Measurements from ENCODE around the gene RAB11B. TPM values are rescaled to one million over a fixed set of nuclear protein-coding genes. Genes with fewer than 3 reads are reported as not detected.

RAB11B gene
- total and polyA plus RNA-seq, 2 of the 13 experiments (the other 11 are each of a cell fraction or from before 2014, with no cell fraction given): 6.0 to 28.4 TPM

DNA sequence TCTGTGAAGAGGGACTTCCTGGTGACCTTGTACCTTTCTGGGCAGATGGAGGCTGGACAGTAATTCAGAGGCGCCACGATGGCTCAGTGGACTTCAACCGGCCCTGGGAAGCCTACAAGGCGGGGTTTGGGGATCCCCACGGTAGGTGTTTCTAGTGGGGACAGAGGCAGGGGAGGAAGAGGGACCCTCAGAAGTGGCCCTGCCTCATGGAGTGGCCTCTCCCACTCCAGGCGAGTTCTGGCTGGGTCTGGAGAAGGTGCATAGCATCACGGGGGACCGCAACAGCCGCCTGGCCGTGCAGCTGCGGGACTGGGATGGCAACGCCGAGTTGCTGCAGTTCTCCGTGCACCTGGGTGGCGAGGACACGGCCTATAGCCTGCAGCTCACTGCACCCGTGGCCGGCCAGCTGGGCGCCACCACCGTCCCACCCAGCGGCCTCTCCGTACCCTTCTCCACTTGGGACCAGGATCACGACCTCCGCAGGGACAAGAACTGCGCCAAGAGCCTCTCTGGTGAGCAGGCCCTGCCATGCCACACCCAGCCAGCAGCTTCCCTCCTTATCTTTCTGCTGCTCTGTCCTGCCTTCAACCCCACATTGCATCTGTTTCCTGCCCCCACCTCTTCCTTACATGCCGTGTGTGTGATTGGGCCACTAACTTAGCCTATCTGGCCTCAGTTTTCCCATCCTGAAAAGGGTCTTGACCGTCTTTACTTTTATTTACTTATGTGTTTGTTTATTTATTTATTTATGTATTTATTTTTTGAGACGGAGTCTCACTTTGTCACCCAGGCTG lies 19.0 kb upstream of the RAB11B start (continued):
- TF ChIP-seq, protein P1, sequence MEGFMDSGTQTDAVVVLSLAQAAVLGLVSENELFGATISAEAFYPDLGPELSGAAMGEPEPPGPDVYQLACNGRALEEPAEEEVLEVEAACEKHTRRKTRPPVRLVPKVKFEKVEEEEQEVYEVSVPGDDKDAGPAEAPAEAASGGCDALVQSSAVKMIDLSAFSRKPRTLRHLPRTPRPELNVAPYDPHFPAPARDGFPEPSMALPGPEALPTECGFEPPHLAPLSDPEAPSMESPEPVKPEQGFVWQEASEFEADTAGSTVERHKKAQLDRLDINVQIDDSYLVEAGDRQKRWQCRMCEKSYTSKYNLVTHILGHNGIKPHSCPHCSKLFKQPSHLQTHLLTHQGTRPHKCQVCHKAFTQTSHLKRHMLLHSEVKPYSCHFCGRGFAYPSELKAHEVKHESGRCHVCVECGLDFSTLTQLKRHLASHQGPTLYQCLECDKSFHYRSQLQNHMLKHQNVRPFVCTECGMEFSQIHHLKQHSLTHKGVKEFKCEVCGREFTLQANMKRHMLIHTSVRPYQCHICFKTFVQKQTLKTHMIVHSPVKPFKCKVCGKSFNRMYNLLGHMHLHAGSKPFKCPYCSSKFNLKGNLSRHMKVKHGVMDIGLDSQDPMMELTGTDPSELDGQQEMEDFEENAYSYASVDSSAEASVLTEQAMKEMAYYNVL (CRISPR knock-in tag; IDR thresholded peaks at IDR 0.05; ENCODE audit: borderline replicate concordance): peak; percentile 41; the same call in 1 of the 2 replicates
- no peak for TF ChIP-seq ZNF670 (CRISPR knock-in tag; IDR thresholded peaks at IDR 0.05; ENCODE audit: borderline replicate concordance)
- TF ChIP-seq NR2F6 (IDR thresholded peaks at IDR 0.05): no peak
- TF ChIP-seq NR2F6 (CRISPR knock-in tag; IDR thresholded peaks at IDR 0.05): no peak
- no peak for TF ChIP-seq SP5 (CRISPR knock-in tag; IDR thresholded peaks at IDR 0.05; ENCODE audit: borderline replicate concordance, low read depth)
- no peak for TF ChIP-seq TCF12 (IDR thresholded peaks at IDR 0.05)
- 0 out of 2 replicates have a peak, but pooled peaks have one; percentile 37 for TF ChIP-seq TCF12 (CRISPR knock-in tag; IDR thresholded peaks at IDR 0.05)
- TF ChIP-seq, protein P2, sequence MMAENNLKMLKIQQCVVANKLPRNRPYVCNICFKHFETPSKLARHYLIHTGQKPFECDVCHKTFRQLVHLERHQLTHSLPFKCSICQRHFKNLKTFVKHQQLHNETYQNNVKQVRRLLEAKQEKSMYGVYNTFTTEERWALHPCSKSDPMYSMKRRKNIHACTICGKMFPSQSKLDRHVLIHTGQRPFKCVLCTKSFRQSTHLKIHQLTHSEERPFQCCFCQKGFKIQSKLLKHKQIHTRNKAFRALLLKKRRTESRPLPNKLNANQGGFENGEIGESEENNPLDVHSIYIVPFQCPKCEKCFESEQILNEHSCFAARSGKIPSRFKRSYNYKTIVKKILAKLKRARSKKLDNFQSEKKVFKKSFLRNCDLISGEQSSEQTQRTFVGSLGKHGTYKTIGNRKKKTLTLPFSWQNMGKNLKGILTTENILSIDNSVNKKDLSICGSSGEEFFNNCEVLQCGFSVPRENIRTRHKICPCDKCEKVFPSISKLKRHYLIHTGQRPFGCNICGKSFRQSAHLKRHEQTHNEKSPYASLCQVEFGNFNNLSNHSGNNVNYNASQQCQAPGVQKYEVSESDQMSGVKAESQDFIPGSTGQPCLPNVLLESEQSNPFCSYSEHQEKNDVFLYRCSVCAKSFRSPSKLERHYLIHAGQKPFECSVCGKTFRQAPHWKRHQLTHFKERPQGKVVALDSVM (CRISPR knock-in tag; IDR thresholded peaks at IDR 0.05): peak; percentile 30; the same call in 1 of the 2 replicates
- TF ChIP-seq ATF1 (CRISPR knock-in tag; IDR thresholded peaks at IDR 0.05): no peak
- peak; percentile 68 for TF ChIP-seq ZBTB7B (CRISPR knock-in tag; IDR thresholded peaks at IDR 0.05)
- TF ChIP-seq, protein P3, sequence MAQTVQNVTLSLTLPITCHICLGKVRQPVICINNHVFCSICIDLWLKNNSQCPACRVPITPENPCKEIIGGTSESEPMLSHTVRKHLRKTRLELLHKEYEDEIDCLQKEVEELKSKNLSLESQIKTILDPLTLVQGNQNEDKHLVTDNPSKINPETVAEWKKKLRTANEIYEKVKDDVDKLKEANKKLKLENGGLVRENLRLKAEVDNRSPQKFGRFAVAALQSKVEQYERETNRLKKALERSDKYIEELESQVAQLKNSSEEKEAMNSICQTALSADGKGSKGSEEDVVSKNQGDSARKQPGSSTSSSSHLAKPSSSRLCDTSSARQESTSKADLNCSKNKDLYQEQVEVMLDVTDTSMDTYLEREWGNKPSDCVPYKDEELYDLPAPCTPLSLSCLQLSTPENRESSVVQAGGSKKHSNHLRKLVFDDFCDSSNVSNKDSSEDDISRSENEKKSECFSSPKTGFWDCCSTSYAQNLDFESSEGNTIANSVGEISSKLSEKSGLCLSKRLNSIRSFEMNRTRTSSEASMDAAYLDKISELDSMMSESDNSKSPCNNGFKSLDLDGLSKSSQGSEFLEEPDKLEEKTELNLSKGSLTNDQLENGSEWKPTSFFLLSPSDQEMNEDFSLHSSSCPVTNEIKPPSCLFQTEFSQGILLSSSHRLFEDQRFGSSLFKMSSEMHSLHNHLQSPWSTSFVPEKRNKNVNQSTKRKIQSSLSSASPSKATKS (CRISPR knock-in tag; IDR thresholded peaks at IDR 0.05): no peak
- no peak for TF ChIP-seq HOXA5 (CRISPR knock-in tag; IDR thresholded peaks at IDR 0.05)
- TF ChIP-seq, protein P4, sequence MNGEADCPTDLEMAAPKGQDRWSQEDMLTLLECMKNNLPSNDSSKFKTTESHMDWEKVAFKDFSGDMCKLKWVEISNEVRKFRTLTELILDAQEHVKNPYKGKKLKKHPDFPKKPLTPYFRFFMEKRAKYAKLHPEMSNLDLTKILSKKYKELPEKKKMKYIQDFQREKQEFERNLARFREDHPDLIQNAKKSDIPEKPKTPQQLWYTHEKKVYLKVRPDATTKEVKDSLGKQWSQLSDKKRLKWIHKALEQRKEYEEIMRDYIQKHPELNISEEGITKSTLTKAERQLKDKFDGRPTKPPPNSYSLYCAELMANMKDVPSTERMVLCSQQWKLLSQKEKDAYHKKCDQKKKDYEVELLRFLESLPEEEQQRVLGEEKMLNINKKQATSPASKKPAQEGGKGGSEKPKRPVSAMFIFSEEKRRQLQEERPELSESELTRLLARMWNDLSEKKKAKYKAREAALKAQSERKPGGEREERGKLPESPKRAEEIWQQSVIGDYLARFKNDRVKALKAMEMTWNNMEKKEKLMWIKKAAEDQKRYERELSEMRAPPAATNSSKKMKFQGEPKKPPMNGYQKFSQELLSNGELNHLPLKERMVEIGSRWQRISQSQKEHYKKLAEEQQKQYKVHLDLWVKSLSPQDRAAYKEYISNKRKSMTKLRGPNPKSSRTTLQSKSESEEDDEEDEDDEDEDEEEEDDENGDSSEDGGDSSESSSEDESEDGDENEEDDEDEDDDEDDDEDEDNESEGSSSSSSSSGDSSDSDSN (CRISPR knock-in tag; IDR thresholded peaks at IDR 0.05): peak; percentile 31; the same call in 1 of the 2 replicates
- TF ChIP-seq, protein P5, sequence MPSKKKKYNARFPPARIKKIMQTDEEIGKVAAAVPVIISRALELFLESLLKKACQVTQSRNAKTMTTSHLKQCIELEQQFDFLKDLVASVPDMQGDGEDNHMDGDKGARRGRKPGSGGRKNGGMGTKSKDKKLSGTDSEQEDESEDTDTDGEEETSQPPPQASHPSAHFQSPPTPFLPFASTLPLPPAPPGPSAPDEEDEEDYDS (CRISPR knock-in tag; IDR thresholded peaks at IDR 0.05): no peak
- TF ChIP-seq, protein P6, sequence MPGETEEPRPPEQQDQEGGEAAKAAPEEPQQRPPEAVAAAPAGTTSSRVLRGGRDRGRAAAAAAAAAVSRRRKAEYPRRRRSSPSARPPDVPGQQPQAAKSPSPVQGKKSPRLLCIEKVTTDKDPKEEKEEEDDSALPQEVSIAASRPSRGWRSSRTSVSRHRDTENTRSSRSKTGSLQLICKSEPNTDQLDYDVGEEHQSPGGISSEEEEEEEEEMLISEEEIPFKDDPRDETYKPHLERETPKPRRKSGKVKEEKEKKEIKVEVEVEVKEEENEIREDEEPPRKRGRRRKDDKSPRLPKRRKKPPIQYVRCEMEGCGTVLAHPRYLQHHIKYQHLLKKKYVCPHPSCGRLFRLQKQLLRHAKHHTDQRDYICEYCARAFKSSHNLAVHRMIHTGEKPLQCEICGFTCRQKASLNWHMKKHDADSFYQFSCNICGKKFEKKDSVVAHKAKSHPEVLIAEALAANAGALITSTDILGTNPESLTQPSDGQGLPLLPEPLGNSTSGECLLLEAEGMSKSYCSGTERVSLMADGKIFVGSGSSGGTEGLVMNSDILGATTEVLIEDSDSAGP (CRISPR knock-in tag; IDR thresholded peaks at IDR 0.05; ENCODE audit: borderline replicate concordance): peak; percentile 52; the same call in 1 of the 2 replicates
- 0 out of 2 replicates have a peak, but pooled peaks have one; percentile 19 for TF ChIP-seq HNF4A (CRISPR knock-in tag; IDR thresholded peaks at IDR 0.05)
- no peak for TF ChIP-seq ZBTB7A (CRISPR knock-in tag; IDR thresholded peaks at IDR 0.05)
- TF ChIP-seq RBFOX2 (IDR thresholded peaks at IDR 0.05; ENCODE audit: low read depth, low read length): peak; percentile 67
